Panc1 (cell line): ENCODE data around the gene ENTHD1. TPM values are rescaled to one million over a fixed set of nuclear protein-coding genes. Genes with fewer than 3 reads are reported as not detected.
"Not testable (repeated sequence)": the region's sequence is repeated elsewhere in the genome, so short reads cannot be mapped to it uniquely, and the experiment has no call there.

Source experiments
- ATAC-seq: fragments of 200-7000 bp; cut with Tn5 transposase; 2 replicates; pipeline ENCODE4 v1.9.1; 2020; ENCODE audit warnings: mild to moderate bottlenecking, moderate library complexity
- BruUV-seq: library from RNA; stranded (reverse); fragments of 400-500 nt; replicated peaks from 2 replicates; lab custom pipeline; 2021; lab: Mats Ljungman, UMichigan
- CTCF ChIA-PET: fragments of 300-600 bp; sonication (Branson Sonifier 250); formaldehyde crosslinking; loops from one replicate; lab custom pipeline; 2022; ENCODE audit warnings: antibody characterized with exemption; lab: Charles Lee
- POLR2A ChIA-PET: fragments of 300-600 bp; sonication (Branson Sonifier 250); formaldehyde crosslinking; loops from one replicate; lab custom pipeline; 2022; ENCODE audit warnings: antibody characterized with exemption; lab: Charles Lee
- DNase-seq: peaks from one replicate; pipeline ENCODE4 v3.0.0-alpha.2; 2010; ENCODE audit warnings: low read depth, low spot score
- H3K27ac ChIP-seq: 2 replicates; pipeline ENCODE4 v1.5.1; 2011; ENCODE audit warnings: mild to moderate bottlenecking, low read length, inconsistent platforms
- H3K27me3 ChIP-seq: fragments of 200-500 bp; sonication (Bioruptor generic); 2 replicates; pipeline ENCODE4 v1.6.0; 2014; ENCODE audit warnings: low read length, inconsistent platforms; ENCODE audit not compliant: control insufficient read depth, insufficient read depth
- H3K36me3 ChIP-seq: fragments of 200-500 bp; sonication (Bioruptor generic); 2 replicates; pipeline ENCODE4 v1.5.1; 2014; ENCODE audit warnings: inconsistent platforms, mild to moderate bottlenecking, low read length, moderate library complexity; ENCODE audit not compliant: control insufficient read depth, insufficient read depth
- H3K4me1 ChIP-seq: 2 replicates; pipeline ENCODE4 v1.5.1; 2011; ENCODE audit warnings: inconsistent platforms, mild to moderate bottlenecking, low read length, moderate library complexity; ENCODE audit not compliant: control insufficient read depth, insufficient read depth
- H3K4me3 ChIP-seq, 2 experiments: 2 replicates each; pipeline ENCODE4 v1.5.1; 2011 to 2012; ENCODE audit warnings: low read depth in 2 of 2, low read length in 2 of 2, mild to moderate bottlenecking in 2 of 2, inconsistent platforms in 1 of 2, moderate library complexity in 1 of 2
- H3K9me3 ChIP-seq: fragments of 200-500 bp; sonication (Bioruptor generic); 2 replicates; pipeline ENCODE4 v1.5.1; 2014; ENCODE audit warnings: low read depth, mild to moderate bottlenecking, inconsistent platforms, low read length, moderate library complexity; ENCODE audit not compliant: control insufficient read depth, insufficient read depth
- POLR2AphosphoS5 ChIP-seq: IDR thresholded peaks from 2 replicates; pipeline ENCODE4 v1.6.1; 2012; ENCODE audit warnings: mild to moderate bottlenecking, low read depth, low read length, moderate library complexity
- SIN3A ChIP-seq: IDR thresholded peaks from 2 replicates; pipeline ENCODE4 v1.6.1; 2012; ENCODE audit warnings: low read depth, mild to moderate bottlenecking, low read length, moderate library complexity, borderline replicate concordance; ENCODE audit not compliant: insufficient read depth
- TCF7L2 ChIP-seq: IDR thresholded peaks from 2 replicates; pipeline ENCODE4 v1.6.1; 2011; ENCODE audit warnings: mild to moderate bottlenecking, low read depth, low read length, inconsistent platforms
- in situ Hi-C: cut with HindIII; loops from 2 replicates; pipeline ENCODE4 v1.10.0; 2016; ENCODE audit warnings: low sequenced_read_pairs, low pct_unique_long_range_greater_than_20kb
- intact Hi-C: fragments of 100-400 bp; cut with micrococcal nuclease; formaldehyde crosslinking; loops from one replicate; pipeline ENCODE4 v1.10.0; 2022; ENCODE audit not compliant: unreplicated experiment
- total RNA-seq: library from RNA; stranded (reverse); gene quantifications from one replicate; pipeline ENCODE4 v1.2.1, GENCODE V29; 2021; ENCODE audit not compliant: unreplicated experiment
- TF ChIP-seq, protein P1 (sequence below): fragments of 450-650 bp; IDR thresholded peaks from 2 replicates; pipeline ENCODE4 v1.5.1; 2017; ENCODE audit warnings: mild to moderate bottlenecking
- TF ChIP-seq, protein P2 (sequence below), 2 experiments: IDR thresholded peaks; 2 replicates each; pipeline ENCODE4 v1.6.1; 2011 to 2012; ENCODE audit warnings: low read depth in 2 of 2, control low read depth in 1 of 2, low read length in 1 of 2, mild to moderate bottlenecking in 1 of 2, moderate library complexity in 1 of 2; ENCODE audit not compliant: insufficient read depth in 1 of 2

The ENTHD1 gene
- total RNA-seq, 1 experiment from 2014 or later, result not detected

DNA sequence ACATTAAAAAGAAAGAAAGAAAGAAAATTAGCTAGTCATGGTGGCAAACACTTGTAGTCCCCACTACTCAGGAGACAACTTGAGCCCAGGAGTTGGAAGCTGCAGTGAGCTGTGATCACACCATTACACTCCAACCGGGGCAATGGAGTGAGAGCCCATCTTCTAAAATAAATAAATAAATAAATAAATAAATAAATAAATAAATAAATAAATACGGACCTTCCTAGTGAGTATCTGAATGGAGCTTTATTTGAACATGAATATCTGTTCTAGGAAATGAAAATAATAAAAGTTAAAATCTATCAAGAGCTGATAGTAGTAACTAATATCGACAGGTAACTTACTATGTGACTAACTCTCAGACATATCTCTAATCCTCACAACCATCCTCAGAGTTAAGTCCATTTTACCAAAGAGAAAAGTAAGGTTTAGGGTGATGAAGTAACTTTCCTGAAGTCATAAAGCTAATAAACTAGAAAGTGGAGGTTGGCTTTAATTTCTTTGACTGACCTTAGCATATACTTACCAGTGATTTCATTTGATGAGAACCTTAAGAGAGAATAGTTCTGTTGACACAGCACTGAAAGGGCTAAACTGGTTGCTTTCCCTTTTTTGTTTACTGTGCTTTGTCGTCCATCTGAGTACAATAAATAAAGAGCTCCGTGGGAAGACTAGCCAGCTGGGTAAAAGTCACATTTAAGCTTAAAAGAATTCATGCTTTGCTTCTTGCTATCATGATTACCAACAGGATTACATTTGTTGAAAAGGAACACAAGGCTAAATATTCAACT is 22.4 kb downstream of the ENTHD1 start:
- ChIA-PET CTCF (interaction anchor here (0.8 kb wide), 1 partner anchor 313 kb away, joined by 3 read pairs; no protein-coding TSS in a partner anchor), POLR2A (no interaction called here)
- no TSS peak for BruUV-seq
- DNase-seq (no peak), ATAC-seq (no peak)
- no peaks in the 10 kb centered on the region for H3K4me1 ChIP-seq
- TF ChIP-seq, protein P1, sequence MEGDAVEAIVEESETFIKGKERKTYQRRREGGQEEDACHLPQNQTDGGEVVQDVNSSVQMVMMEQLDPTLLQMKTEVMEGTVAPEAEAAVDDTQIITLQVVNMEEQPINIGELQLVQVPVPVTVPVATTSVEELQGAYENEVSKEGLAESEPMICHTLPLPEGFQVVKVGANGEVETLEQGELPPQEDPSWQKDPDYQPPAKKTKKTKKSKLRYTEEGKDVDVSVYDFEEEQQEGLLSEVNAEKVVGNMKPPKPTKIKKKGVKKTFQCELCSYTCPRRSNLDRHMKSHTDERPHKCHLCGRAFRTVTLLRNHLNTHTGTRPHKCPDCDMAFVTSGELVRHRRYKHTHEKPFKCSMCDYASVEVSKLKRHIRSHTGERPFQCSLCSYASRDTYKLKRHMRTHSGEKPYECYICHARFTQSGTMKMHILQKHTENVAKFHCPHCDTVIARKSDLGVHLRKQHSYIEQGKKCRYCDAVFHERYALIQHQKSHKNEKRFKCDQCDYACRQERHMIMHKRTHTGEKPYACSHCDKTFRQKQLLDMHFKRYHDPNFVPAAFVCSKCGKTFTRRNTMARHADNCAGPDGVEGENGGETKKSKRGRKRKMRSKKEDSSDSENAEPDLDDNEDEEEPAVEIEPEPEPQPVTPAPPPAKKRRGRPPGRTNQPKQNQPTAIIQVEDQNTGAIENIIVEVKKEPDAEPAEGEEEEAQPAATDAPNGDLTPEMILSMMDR, result no peak
- TF ChIP-seq SIN3A (no peak), TCF7L2 (no peak), POLR2AphosphoS5 (no peak)
- TF ChIP-seq, protein P2, sequence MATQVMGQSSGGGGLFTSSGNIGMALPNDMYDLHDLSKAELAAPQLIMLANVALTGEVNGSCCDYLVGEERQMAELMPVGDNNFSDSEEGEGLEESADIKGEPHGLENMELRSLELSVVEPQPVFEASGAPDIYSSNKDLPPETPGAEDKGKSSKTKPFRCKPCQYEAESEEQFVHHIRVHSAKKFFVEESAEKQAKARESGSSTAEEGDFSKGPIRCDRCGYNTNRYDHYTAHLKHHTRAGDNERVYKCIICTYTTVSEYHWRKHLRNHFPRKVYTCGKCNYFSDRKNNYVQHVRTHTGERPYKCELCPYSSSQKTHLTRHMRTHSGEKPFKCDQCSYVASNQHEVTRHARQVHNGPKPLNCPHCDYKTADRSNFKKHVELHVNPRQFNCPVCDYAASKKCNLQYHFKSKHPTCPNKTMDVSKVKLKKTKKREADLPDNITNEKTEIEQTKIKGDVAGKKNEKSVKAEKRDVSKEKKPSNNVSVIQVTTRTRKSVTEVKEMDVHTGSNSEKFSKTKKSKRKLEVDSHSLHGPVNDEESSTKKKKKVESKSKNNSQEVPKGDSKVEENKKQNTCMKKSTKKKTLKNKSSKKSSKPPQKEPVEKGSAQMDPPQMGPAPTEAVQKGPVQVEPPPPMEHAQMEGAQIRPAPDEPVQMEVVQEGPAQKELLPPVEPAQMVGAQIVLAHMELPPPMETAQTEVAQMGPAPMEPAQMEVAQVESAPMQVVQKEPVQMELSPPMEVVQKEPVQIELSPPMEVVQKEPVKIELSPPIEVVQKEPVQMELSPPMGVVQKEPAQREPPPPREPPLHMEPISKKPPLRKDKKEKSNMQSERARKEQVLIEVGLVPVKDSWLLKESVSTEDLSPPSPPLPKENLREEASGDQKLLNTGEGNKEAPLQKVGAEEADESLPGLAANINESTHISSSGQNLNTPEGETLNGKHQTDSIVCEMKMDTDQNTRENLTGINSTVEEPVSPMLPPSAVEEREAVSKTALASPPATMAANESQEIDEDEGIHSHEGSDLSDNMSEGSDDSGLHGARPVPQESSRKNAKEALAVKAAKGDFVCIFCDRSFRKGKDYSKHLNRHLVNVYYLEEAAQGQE (IDR thresholded peaks at IDR 0.05; ENCODE audit: insufficient read depth in 1 of 2, low read depth in 2 of 2, low read length in 1 of 2), result no peak
- H3K9me3 ChIP-seq, result no peaks in the 10 kb centered on the region
- no peak overlapping the region for H3K27ac ChIP-seq
- H3K4me3 ChIP-seq, result no peak overlapping the region
- H3K36me3 ChIP-seq, result no peaks in the 10 kb centered on the region
- peaks cover 2% of the 10 kb centered on the region; the same call in 1 of the 2 replicates for H3K27me3 ChIP-seq
- in situ Hi-C loops (no loop called here), intact Hi-C loops (no loop called here)

DNA sequence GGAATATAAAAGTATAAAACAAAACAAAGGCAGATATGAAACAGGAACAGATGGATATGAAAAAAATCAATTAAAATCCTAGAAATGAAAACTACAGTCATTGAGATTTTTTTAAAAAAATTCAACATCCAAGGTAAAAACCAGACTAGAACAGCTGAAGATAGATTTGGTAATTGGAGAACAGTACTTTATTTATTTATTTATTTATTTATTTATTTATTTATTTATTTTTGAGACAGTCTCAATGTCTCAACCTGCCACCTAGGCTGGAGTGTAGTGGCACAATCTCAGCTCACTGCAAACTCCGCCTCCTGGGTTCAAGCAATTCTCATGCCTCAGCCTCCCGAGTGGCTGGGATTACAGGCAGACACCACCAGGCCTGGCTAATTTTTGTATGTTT is 23.8 kb downstream of the ENTHD1 start:
- H3K9me3 ChIP-seq, POLR2A ChIA-PET, DNase-seq, H3K27me3 ChIP-seq, in situ Hi-C loops, CTCF ChIA-PET, ATAC-seq, H3K4me1 ChIP-seq, H3K27ac ChIP-seq, H3K36me3 ChIP-seq, H3K4me3 ChIP-seq, BruUV-seq, intact Hi-C loops: not testable (repeated sequence)

DNA sequence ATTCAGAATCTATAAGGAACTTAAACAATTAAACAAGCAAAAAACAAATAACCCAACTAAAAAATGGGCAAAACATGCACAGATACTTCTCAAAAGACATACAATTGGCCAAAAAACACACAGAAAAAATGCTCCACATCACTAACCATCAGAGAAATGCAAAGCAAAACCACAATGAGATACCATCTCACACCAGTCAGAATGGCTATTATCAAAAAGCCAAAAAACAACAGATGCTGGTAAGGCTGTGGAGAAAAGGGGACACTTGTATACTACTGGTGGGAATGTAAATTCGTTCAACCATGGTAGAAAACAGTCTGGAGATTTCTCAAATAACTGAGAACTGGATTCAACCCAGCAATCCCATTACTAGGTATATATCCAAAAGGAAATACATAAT is 24.8 kb downstream of the ENTHD1 start:
- in situ Hi-C loops, result no loop called here
- Histone ChIP-seq H3K27ac (no peak overlapping the region), H3K4me3 (no peak overlapping the region), H3K4me1 (no peaks in the 10 kb centered on the region), H3K36me3 (no peaks in the 10 kb centered on the region), H3K9me3 (no peaks in the 10 kb centered on the region), H3K27me3 (no peaks in the 10 kb centered on the region)
- no peak for ATAC-seq
- POLR2A ChIA-PET, result no interaction called here
- no peak for DNase-seq
- intact Hi-C loops, result no loop called here
- no peak for TF ChIP-seq POLR2AphosphoS5
- TF ChIP-seq, protein P1, result no peak
- TF ChIP-seq, protein P2 (IDR thresholded peaks at IDR 0.05; ENCODE audit: insufficient read depth in 1 of 2, low read depth in 2 of 2, low read length in 1 of 2), result no peak
- TF ChIP-seq TCF7L2, result no peak
- no peak for TF ChIP-seq SIN3A
- BruUV-seq, result no TSS peak
- CTCF ChIA-PET, result no interaction called here
